Inferior parietal cortex (tissue), 1 donor: ENCODE results near the gene SLCO2B1.

ENCODE experiments used
- DNase-seq: peaks from one replicate; pipeline ENCODE4 v3.0.0-alpha.2; 2016; ENCODE audit errors: extremely low spot score

SLCO2B1 gene

GRCh38 chr11:75161506-75162095, 10.7 kb downstream of the SLCO2B1 start:
- no peak for DNase-seq

GRCh38 chr11:75162954-75163353, 12.0 kb downstream of the SLCO2B1 start:
- no peak for DNase-seq

DNA sequence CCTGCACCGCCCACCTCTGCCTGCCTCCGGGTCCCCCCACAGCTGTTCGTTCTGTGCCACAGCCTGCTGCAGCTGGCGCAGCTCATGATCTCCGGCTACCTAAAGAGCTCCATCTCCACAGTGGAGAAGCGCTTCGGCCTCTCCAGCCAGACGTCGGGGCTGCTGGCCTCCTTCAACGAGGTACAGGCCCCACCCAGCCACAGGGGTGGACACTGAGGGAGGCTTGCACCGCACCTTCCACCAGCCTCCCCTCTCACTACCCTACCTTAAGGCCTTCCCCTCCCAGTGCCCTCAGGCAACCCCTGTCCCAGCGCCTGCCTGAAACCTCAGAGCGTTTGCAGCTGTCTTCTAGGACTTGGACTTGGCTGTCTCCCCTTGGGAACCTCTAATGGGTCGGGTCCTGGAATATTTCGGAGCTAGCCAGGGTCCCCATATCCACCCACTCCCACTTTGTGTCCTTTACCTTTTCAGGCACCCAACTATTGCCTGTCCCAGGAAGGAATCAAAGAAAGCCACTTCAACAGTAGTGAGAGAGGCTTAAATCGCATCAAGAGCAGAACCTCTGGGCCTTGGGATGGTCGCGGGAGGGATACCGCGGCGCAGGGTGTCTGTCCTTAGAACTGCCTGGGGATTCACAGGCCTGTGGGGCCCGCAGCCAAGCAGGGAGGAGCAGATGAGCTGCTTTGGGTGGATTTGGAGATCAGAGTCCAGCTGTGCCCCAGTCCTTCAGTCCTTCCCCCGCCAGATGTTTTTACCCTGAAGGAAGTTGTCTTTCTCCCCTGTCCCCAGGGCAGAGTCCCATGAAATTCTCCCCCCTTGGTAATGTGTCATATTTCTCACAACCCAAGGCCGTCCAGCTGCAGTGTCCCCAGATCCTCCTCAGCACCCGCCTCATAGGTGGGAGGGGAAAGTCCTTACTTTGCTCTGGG, 13.3 kb downstream of the SLCO2B1 start:
- no peak for DNase-seq

- no peak for DNase-seq
Observed at GRCh38 chr11:75165721-75166120, 14.8 kb downstream of the SLCO2B1 start.

DNA sequence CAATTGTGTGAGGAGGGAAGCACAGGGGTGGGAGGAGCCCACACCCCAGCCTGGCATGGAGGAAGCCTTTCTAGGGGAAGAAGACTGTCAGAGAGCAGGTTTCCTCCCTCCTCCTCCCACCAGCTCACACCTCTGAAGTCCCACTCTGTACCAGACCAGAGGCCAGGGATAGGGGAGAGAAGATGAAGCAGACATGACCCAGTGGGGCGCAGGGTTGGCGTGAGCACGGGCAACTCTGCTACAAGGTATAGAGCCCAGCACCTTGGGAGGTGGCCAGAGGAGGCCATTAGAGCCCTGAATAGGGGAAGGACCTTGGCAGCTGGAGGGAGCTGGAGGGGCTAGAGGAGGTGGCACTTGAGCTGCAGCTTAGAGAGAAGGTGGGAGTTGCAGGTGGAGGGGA, 15.9 kb downstream of the SLCO2B1 start:
- DNase-seq, result no peak

- DNase-seq, result no peak
Observed at GRCh38 chr11:75167617-75168016, 16.7 kb downstream of the SLCO2B1 start.

GRCh38 chr11:75169101-75169885, 18.4 kb downstream of the SLCO2B1 start:
- DNase-seq, result no peak

DNA sequence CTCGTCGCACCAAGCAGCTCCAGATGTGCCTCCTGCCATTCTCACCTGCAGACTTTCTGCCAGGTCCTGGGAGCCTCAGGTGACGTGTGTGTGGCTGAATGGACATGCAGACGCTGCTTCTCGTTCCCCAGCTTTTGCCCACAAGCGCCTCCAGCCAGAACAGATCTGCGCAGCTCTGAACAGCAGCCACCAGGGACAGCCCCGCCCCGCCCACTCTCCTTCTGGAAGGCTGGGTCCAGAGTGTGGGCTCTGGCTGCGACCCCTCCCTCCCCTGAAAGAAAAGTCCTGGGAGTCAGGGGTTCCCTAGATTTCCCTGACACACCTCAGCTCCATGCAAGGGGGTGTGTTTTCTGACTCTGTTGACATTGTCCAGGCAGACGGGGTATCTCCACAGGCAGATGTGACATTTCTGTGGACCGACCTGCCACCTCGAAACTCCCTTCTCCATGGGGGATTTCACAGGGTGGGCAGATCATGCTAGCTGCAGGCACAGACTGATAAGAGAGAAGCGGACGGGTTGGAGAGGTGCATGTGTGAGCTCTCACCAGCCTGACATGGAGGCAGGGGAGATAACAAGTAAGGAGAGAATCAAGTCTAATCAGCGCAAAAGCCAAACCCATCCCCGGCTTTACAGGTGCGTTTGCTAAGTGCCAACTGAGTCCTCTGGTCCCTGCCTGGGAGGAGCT, 19.8 kb downstream of the SLCO2B1 start:
- DNase-seq, result no peak

DNA sequence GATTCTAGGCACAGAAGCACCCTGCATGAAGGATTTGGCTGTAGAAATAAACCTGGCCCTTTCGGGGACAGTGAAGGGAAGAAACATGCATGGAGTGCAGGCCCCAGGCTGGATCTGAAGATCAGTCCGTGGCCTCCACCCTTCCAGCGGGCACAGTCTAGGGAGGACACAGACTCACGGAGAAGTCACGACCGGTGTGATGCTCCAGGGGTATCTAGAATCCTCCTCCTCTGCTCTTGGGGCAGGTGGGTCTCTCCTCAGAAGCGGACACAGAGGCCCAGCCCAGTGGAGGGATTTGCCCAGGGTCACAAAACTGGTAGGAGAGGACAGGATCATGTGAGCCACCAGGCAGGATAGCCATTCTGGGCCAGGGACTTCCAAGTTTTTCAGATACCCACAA, 22.4 kb downstream of the SLCO2B1 start:
- DNase-seq, result no peak

DNA sequence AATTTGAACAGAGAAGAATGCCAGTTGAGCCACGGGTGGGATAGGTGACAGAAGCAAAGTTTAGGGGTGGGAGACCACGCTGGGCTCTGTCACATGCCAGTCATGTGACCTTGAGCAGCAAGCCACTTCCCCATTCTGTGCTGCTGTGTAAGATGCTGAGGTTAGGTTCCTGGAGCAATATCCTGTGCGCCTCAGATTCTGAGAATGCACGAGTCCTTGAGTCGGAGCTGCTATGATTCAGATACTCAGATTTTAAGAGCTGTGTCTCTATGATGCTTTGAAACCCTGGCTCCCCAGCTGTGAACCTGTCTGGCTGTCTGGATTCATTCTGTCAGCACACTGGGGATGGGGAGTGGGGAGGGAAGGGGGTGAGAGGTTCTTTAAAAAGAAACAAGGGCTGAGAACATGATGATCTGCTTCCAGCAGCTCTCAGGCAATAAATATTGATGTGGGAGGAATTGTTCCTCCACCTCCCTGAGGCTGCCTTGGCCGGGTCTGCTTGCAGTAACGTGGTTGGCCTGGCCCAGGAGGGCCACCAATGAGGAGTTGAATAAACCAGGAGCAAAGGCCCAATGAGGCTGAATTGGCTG, 24.0 kb downstream of the SLCO2B1 start:
- peak; percentile 13 for DNase-seq

DNA sequence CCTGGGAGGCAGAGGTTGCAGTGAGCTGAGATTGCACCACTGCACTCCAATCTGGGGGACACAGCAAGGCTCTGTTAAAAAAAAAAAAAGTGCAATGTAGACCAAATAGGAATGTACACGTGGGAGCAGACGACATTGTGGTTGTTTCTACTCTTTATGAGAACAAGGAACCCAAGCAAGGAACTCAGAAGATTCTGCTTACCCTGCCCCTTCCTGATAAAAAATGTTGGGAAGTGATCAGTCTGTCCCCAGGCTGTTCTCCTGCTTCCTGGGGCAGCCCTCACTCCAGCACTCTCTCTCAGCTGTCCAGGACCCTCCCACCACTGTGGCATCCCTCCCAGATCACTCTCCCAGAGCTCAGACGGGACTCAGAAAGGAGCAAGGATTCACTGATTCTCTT, 31.8 kb downstream of the SLCO2B1 start:
- no peak for DNase-seq

DNA sequence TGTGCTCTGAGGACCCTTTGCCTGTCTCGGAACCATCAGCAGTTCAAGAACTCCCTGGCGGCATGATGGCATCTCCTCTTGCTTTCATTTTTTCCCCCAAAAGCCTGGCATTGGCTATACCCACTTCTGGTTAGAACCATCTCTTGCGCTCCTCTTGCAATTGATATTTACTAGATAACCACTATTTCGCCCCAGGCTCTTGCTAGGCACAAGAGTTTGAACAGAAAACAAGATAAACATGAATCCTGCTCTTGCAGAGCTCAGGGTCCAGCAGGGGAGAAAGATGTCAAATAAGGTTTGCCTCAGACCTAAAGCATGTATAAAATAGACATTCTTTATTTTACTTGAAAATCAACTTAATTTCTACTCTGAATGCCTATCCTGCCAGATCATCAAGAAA, 33.1 kb downstream of the SLCO2B1 start:
- DNase-seq, result no peak

GRCh38 chr11:75184757-75185425, 34.0 kb downstream of the SLCO2B1 start:
- DNase-seq, result no peak

- no peak for DNase-seq
Observed at GRCh38 chr11:75185866-75186265, 35.0 kb downstream of the SLCO2B1 start.

DNA sequence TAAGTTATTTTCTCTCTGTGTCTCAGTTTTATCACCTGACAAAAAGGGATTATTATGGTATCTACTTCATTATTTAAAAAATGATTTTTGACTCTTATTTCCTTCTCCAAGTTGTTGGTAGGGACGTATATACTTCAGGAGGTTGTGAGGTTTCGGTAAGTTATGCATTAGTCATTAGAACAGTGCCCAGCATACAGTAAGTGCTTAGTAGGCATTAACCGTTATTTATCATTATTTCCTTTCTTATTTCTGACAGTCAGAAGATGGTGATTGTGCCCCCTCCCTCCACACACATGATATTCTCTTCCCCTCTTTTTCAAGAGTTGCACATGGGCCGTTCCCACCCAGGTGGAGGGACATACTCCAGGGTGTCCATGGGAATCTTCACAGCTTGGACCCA, 36.1 kb downstream of the SLCO2B1 start:
- no peak for DNase-seq

DNA sequence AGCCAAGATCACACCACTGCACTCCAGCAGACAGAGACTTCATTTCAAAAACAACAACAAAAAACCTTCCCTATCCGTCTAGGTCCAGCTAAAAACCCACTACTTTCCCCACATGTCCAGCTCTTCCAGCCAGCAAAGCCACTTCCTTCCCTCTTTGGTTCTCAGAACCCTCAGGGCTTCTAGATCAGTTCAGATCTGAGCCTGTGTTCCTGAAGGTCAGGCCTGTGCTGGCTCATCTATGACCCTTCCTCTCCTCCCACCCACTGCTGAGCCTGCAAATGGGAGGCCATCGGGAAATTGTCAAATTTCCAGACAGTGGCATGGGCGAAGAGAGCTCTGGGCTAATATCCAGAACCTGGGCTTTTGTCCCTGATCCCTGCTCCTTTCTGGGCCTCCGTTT, 37.8 kb downstream of the SLCO2B1 start:
- DNase-seq, result no peak

- no peak for DNase-seq
Observed at GRCh38 chr11:75189108-75189507, 38.2 kb downstream of the SLCO2B1 start.

GRCh38 chr11:75189911-75190310, 39.0 kb downstream of the SLCO2B1 start:
- DNase-seq, result no peak

DNA sequence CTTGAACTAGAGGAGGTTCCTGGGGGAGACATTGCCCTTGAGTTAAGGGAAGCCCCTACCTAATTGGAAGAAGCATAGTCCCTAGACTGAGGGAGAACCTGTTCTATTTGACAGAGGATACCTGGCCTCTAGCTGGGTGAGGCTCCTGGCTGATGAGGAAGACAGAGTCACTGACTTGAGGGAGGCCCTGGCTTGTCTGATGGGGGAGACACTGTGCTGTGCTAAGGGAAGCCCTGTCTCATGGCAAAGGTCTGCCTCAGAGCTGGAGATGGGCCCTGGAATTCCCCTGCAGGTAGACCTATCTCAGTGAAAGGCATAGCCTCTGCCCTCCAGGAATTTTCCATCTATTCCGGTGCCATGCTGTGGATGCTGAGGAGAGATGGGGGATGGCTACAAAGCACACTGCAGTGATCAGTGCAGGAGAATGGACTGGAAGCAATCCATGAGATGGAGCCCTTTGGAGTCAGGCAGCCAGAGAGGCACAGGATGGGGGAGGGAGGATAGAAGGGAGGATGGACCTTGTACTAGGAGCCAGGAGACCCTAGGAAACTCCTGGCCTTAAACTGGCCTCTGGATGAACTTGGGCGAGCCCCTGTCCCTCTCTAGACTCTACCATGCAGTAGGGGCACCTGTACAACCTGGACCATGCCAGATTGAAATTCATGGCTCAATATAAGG, 39.9 kb downstream of the SLCO2B1 start:
- DNase-seq, result no peak

DNA sequence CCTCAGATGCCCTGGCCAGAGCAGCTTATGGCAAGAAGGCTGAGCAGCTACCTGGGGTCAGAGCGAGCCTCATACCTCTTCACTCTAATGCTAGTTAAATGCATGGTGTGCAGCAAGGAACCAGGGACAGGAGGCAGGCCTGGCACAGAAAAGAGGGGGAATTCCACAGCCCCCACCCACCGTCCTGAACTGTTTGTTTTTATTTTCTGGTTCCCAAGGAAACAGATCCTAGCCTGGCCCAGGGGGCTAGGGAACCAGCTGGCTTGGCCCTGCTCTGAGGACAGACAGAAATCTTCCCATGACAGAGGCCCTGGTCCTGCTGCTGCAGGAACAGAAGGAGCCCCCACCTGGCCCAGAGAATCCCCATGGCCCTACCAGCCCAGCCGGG, 40.4 kb downstream of the SLCO2B1 start:
- no peak for DNase-seq
